OCI-LY7 (cell line): ENCODE data around the gene BTBD18. TPM values are rescaled to one million over a fixed set of nuclear protein-coding genes. Genes with fewer than 3 reads are reported as not detected.
"Not testable (repeated sequence)": the region's sequence is repeated elsewhere in the genome, so short reads cannot be mapped to it uniquely, and the experiment has no call there.

Source experiments
- BruUV-seq: library from RNA; stranded (reverse); fragments of 400-500 nt; replicated peaks from 2 replicates; lab custom pipeline; 2021; lab: Mats Ljungman, UMichigan
- CTCF ChIA-PET: fragments of 300-600 bp; sonication (Branson Sonifier 250); formaldehyde crosslinking; loops from one replicate; lab custom pipeline; 2022; ENCODE audit warnings: antibody characterized with exemption; ENCODE audit not compliant: unreplicated experiment; lab: Charles Lee
- POLR2A ChIA-PET: fragments of 300-600 bp; sonication (Branson Sonifier 250); formaldehyde crosslinking; loops from one replicate; lab custom pipeline; 2022; ENCODE audit warnings: antibody characterized with exemption; lab: Charles Lee
- DNase-seq: peaks from one replicate; pipeline ENCODE4 v3.0.0-alpha.2; 2015; ENCODE audit warnings: low spot score
- H2AFZ ChIP-seq: fragments of 200-600 bp; sonication (generic), shearing (Covaris generic); 2 replicates; pipeline ENCODE4 v1.6.1; 2014; ENCODE audit warnings: mild to moderate bottlenecking, antibody characterized with exemption, low read length, moderate library complexity
- H3K27ac ChIP-seq: fragments of 200-600 bp; sonication (generic); 2 replicates; pipeline ENCODE4 v1.5.1; 2014; ENCODE audit warnings: mixed run types, low read depth, mild to moderate bottlenecking, moderate library complexity, low read length, inconsistent platforms; ENCODE audit not compliant: poor library complexity, severe bottlenecking
- H3K36me3 ChIP-seq: fragments of 200-600 bp; sonication (generic); 2 replicates; pipeline ENCODE4 v1.6.1; 2014; ENCODE audit warnings: mild to moderate bottlenecking, antibody characterized with exemption, low read length, moderate library complexity, mixed read lengths; ENCODE audit not compliant: insufficient read depth
- H3K4me1 ChIP-seq: fragments of 200-600 bp; sonication (generic); 2 replicates; pipeline ENCODE4 v1.5.1; 2014; ENCODE audit warnings: mild to moderate bottlenecking, low read length; ENCODE audit not compliant: insufficient read depth, poor library complexity, severe bottlenecking
- H3K4me2 ChIP-seq: fragments of 200-600 bp; sonication (generic); 2 replicates; pipeline ENCODE4 v1.6.1; 2014; ENCODE audit warnings: mild to moderate bottlenecking, low read length
- H3K4me3 ChIP-seq: fragments of 200-600 bp; sonication (generic); 2 replicates; pipeline ENCODE4 v1.5.1; 2014; ENCODE audit warnings: mild to moderate bottlenecking, low read depth, low read length; ENCODE audit not compliant: poor library complexity, severe bottlenecking
- H3K79me2 ChIP-seq: fragments of 200-600 bp; sonication (generic); 2 replicates; pipeline ENCODE4 v1.6.1; 2016; ENCODE audit warnings: low read depth, mild to moderate bottlenecking, low read length, moderate library complexity, mixed read lengths; ENCODE audit not compliant: insufficient read depth
- H3K9me2 ChIP-seq: fragments of 200-600 bp; sonication (generic); 2 replicates; pipeline ENCODE4 v1.6.1; 2016; ENCODE audit warnings: mild to moderate bottlenecking, low read length, mixed read lengths; ENCODE audit not compliant: insufficient read depth
- H3K9me3 ChIP-seq: fragments of 200-600 bp; sonication (generic); 2 replicates; pipeline ENCODE4 v1.6.1; 2014; ENCODE audit warnings: mild to moderate bottlenecking, mixed run types, low read length, mixed read lengths
- H4K20me1 ChIP-seq: fragments of 200-600 bp; sonication (generic); 2 replicates; pipeline ENCODE4 v1.6.1; 2014; ENCODE audit warnings: mild to moderate bottlenecking, antibody characterized with exemption, low read length, moderate library complexity, mixed read lengths; ENCODE audit not compliant: insufficient read depth
- EZH2phosphoT487 ChIP-seq: fragments of 200-600 bp; sonication (generic); IDR thresholded peaks from 2 replicates; pipeline ENCODE4 v1.6.1; 2018; ENCODE audit warnings: low read depth, borderline replicate concordance, mild to moderate bottlenecking, mixed run types, antibody characterized with exemption, low read length, moderate library complexity, mixed read lengths
- intact Hi-C: fragments of 100-400 bp; cut with micrococcal nuclease; formaldehyde crosslinking; loops from one replicate; pipeline ENCODE4 v1.10.0; 2022; ENCODE audit not compliant: unreplicated experiment
- total RNA-seq, 2 experiments: library from RNA; depleted of rRNA in 1 of 2; stranded (reverse); fragments of >200 nt in 1 of 2; shearing (Covaris generic) in 1 of 2; gene quantifications; 2 replicates each; pipeline ENCODE4 v1.2.3, GENCODE V29; 2014 to 2022
- TF ChIP-seq, protein P1 (sequence below): fragments of 200-600 bp; sonication (generic); conservative IDR thresholded peaks from 2 replicates; pipeline ENCODE4 v1.5.1; 2014; ENCODE audit warnings: mild to moderate bottlenecking, antibody characterized with exemption, low read length, moderate library complexity, mixed read lengths

The BTBD18 gene
- total RNA-seq, 2 experiments from 2014 or later: not detected

DNA sequence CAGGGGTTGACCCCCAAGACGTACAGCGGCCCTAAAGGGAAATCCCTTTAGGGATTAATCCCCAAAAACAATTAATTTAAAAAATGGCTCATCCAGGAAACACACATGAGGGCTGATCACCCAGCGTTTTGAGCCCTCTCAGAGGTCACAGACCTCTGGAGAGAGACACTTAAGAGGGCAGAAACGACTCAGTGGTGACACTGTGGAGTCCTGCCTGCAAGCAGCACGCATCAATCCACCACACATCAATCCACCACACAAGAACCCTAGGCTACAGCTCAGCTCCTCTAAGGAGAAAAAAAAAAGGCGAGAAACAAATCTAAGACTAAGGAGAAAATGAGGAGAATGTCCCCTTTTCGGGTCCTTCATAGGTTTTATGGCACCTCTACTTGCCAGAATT, 22.8 kb downstream of the BTBD18 start:
- intact Hi-C loops: no loop called here
- DNase-seq: no peak
- Histone ChIP-seq H3K9me2 (no peaks in the 10 kb centered on the region), H3K4me3 (no peak overlapping the region), H3K4me2 (peak overlapping the region; percentile 33; the same call in 1 of the 2 replicates), H2AFZ (no peak overlapping the region), H3K9me3 (no peaks in the 10 kb centered on the region), H3K79me2 (peaks cover 96% of the 10 kb centered on the region), H4K20me1 (peaks cover 13% of the 10 kb centered on the region), H3K36me3 (peaks cover 69% of the 10 kb centered on the region), H3K4me1 (peaks cover 12% of the 10 kb centered on the region), H3K27ac (peak overlapping the region; percentile 12)
- no peak for TF ChIP-seq EZH2phosphoT487
- TF ChIP-seq, protein P1, sequence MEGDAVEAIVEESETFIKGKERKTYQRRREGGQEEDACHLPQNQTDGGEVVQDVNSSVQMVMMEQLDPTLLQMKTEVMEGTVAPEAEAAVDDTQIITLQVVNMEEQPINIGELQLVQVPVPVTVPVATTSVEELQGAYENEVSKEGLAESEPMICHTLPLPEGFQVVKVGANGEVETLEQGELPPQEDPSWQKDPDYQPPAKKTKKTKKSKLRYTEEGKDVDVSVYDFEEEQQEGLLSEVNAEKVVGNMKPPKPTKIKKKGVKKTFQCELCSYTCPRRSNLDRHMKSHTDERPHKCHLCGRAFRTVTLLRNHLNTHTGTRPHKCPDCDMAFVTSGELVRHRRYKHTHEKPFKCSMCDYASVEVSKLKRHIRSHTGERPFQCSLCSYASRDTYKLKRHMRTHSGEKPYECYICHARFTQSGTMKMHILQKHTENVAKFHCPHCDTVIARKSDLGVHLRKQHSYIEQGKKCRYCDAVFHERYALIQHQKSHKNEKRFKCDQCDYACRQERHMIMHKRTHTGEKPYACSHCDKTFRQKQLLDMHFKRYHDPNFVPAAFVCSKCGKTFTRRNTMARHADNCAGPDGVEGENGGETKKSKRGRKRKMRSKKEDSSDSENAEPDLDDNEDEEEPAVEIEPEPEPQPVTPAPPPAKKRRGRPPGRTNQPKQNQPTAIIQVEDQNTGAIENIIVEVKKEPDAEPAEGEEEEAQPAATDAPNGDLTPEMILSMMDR: no peak
- ChIA-PET CTCF (interaction anchor here (0.5 kb wide), 1 partner anchor 402 kb away, joined by 3 read pairs; no protein-coding TSS in a partner anchor), POLR2A (interaction anchor here (0.6 to 0.7 kb wide), 2 partner anchors 14 to 56 kb away, joined by 3 to 6 read pairs; no protein-coding TSS in a partner anchor)
- no TSS peak for BruUV-seq

DNA sequence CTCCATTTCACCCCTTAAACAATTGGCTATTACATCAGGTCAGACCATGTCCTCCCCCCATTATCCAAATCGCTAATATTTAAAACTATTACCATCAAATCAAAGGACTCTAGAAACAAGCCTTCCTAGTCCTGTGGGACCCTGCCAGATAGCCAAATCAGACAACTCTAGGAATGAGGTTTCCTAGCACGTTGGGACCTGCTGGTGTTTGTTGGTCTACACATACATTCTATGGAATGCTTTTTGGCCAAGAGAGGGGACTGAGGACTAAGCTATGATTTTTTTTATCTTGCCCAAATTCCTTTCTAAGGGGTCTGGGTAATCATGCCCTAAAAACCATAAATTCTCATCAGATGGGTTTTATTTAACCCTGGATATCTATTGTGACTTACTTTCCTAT, 24.4 kb downstream of the BTBD18 start:
- H3K36me3 ChIP-seq: peaks cover 69% of the 10 kb centered on the region
- H3K79me2 ChIP-seq: peaks cover 96% of the 10 kb centered on the region
- H3K27ac ChIP-seq: no peak overlapping the region
- peaks cover 13% of the 10 kb centered on the region for H4K20me1 ChIP-seq
- no peaks in the 10 kb centered on the region for H3K9me2 ChIP-seq
- BruUV-seq: no TSS peak
- intact Hi-C loops: no loop called here
- peaks cover 12% of the 10 kb centered on the region for H3K4me1 ChIP-seq
- no peak for DNase-seq
- ChIA-PET CTCF (no interaction called here), POLR2A (interaction anchor here (0.8 to 1.6 kb wide), 4 partner anchors 13 to 55 kb away, joined by 3 to 6 read pairs (median 4); partner anchors contain the start of gene SELENOH)
- TF ChIP-seq, protein P1: no peak
- TF ChIP-seq EZH2phosphoT487: no peak
- H3K9me3 ChIP-seq: no peaks in the 10 kb centered on the region
- no peak overlapping the region for H2AFZ ChIP-seq
- H3K4me3 ChIP-seq: no peak overlapping the region
- no peak overlapping the region for H3K4me2 ChIP-seq

DNA sequence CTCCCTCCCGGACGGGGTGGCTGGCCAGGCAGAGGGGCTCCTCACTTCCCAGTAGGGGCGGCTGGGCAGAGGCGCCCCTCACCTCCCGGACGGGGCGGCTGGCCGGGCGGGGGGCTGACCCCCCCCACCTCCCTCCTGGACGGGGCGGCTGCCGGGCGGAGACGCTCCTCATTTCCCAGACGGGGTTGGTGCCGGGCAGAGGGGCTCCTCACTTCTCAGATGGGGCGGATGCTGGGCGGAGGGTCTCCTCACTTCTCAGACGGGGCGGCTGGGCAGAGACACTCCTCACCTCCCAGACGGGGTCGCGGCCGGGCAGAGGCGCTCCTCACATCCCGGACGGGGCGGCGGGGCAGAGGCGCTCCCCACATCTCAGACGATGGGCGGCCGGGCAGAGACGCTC, 34.9 kb downstream of the BTBD18 start:
- H4K20me1 ChIP-seq, H3K4me2 ChIP-seq, H3K9me2 ChIP-seq, DNase-seq, H3K4me3 ChIP-seq, H3K9me3 ChIP-seq, BruUV-seq, H2AFZ ChIP-seq, H3K27ac ChIP-seq, POLR2A ChIA-PET, intact Hi-C loops, CTCF ChIA-PET: not testable (repeated sequence)
- peaks cover 66% of the 10 kb centered on the region for H3K36me3 ChIP-seq
- H3K79me2 ChIP-seq: peaks cover 72% of the 10 kb centered on the region
- peaks cover 15% of the 10 kb centered on the region for H3K4me1 ChIP-seq
